Measurements from ENCODE around the gene CNTROB.
A peak's percentile ranks its signal among the peaks of the same experiment; 100 is the strongest.

Gene CNTROB

GRCh38 chr17:7911116-7911515, 20.9 kb upstream of the CNTROB start:
- Histone ChIP-seq H3K4me3 (ENCODE audit: low read length) (no peak overlapping the region), H3K4me2 (ENCODE audit: low read length) (no peak overlapping the region), H3F3A (ENCODE audit: control insufficient read depth, insufficient read depth) (peaks cover 17% of the 10 kb centered on the region), H4K20me1 (ENCODE audit: control insufficient read depth, insufficient read depth, low read depth, low read length) (no peaks in the 10 kb centered on the region), H3K36me3 (ENCODE audit: control insufficient read depth, low read length) (peaks cover 73% of the 10 kb centered on the region), H3K9me3 (ENCODE audit: control insufficient read depth, insufficient read depth, low read length) (no peaks in the 10 kb centered on the region), H3K79me2 (ENCODE audit: control insufficient read depth, low read length) (no peaks in the 10 kb centered on the region), H3K9me2 (replicated peaks; ENCODE audit: control insufficient read depth, low read length) (no peaks in the 10 kb centered on the region), H3K4me1 (ENCODE audit: control insufficient read depth, low read length) (peaks cover 35% of the 10 kb centered on the region), H3K27me3 (ENCODE audit: control insufficient read depth, low read length) (no peaks in the 10 kb centered on the region), H3K27ac (ENCODE audit: low read depth, low read length) (no peak overlapping the region)
- TF ChIP-seq EZH2phosphoT487 (IDR thresholded peaks at IDR 0.05; ENCODE audit: borderline replicate concordance, low read length), result no peak
- TF ChIP-seq CTCF (IDR thresholded peaks at IDR 0.05; ENCODE audit: low read depth, low read length, poor library complexity, severe bottlenecking), result no peak

- H3K4me1 ChIP-seq (ENCODE audit: control insufficient read depth, low read length), result peaks cover 37% of the 10 kb centered on the region
- peaks cover 17% of the 10 kb centered on the region for H3F3A ChIP-seq (ENCODE audit: control insufficient read depth, insufficient read depth)
- H3K4me2 ChIP-seq (ENCODE audit: low read length), result no peak overlapping the region
- H3K79me2 ChIP-seq (ENCODE audit: control insufficient read depth, low read length), result no peaks in the 10 kb centered on the region
- no peaks in the 10 kb centered on the region for H4K20me1 ChIP-seq (ENCODE audit: control insufficient read depth, insufficient read depth, low read depth, low read length)
- peak; percentile 73 for TF ChIP-seq CTCF (IDR thresholded peaks at IDR 0.05; ENCODE audit: low read depth, low read length, poor library complexity, severe bottlenecking)
- no peak for TF ChIP-seq EZH2phosphoT487 (IDR thresholded peaks at IDR 0.05; ENCODE audit: borderline replicate concordance, low read length)
- H3K9me3 ChIP-seq (ENCODE audit: control insufficient read depth, insufficient read depth, low read length), result no peaks in the 10 kb centered on the region
- H3K27me3 ChIP-seq (ENCODE audit: control insufficient read depth, low read length), result no peaks in the 10 kb centered on the region
- H3K36me3 ChIP-seq (ENCODE audit: control insufficient read depth, low read length), result peaks cover 55% of the 10 kb centered on the region
- peak overlapping the region; percentile 32 for H3K27ac ChIP-seq (ENCODE audit: low read depth, low read length)
- no peak overlapping the region for H3K4me3 ChIP-seq (ENCODE audit: low read length)
- H3K9me2 ChIP-seq (replicated peaks; ENCODE audit: control insufficient read depth, low read length), result no peaks in the 10 kb centered on the region
Observed at GRCh38 chr17:7912927-7913524, 19.0 kb upstream of the CNTROB start.

- Histone ChIP-seq H3K27ac (ENCODE audit: low read depth, low read length) (peak overlapping the region; percentile 54), H3K27me3 (ENCODE audit: control insufficient read depth, low read length) (no peaks in the 10 kb centered on the region), H3K79me2 (ENCODE audit: control insufficient read depth, low read length) (no peaks in the 10 kb centered on the region), H3F3A (ENCODE audit: control insufficient read depth, insufficient read depth) (peaks cover 17% of the 10 kb centered on the region), H4K20me1 (ENCODE audit: control insufficient read depth, insufficient read depth, low read depth, low read length) (no peaks in the 10 kb centered on the region), H3K4me1 (ENCODE audit: control insufficient read depth, low read length) (peaks cover 37% of the 10 kb centered on the region), H3K4me3 (ENCODE audit: low read length) (peak overlapping the region; percentile 81), H3K9me3 (ENCODE audit: control insufficient read depth, insufficient read depth, low read length) (no peaks in the 10 kb centered on the region), H3K9me2 (replicated peaks; ENCODE audit: control insufficient read depth, low read length) (no peaks in the 10 kb centered on the region), H3K4me2 (ENCODE audit: low read length) (peak overlapping the region; percentile 89), H3K36me3 (ENCODE audit: control insufficient read depth, low read length) (peaks cover 33% of the 10 kb centered on the region)
- TF ChIP-seq EZH2phosphoT487 (IDR thresholded peaks at IDR 0.05; ENCODE audit: borderline replicate concordance, low read length) (no peak), CTCF (IDR thresholded peaks at IDR 0.05; ENCODE audit: low read depth, low read length, poor library complexity, severe bottlenecking) (no peak)
Observed at GRCh38 chr17:7915179-7915610, 16.8 kb upstream of the CNTROB start.

Data from DOHH2 (cell line).